Measurements from ENCODE around the gene NUTM1.

- TF ChIP-seq EZH2 (IDR thresholded peaks at IDR 0.05; ENCODE audit: insufficient read depth, poor library complexity, severe bottlenecking), result no peak
- TF ChIP-seq EZH2phosphoT487 (IDR thresholded peaks at IDR 0.05; ENCODE audit: insufficient read depth, low read depth), result no peak
These were observed 15.3 kb downstream of the NUTM1 start for GRCh38 chr15:34358367-34358766.

Measured in GM23248 (cell line).